HepG2 (cell line): ENCODE results near the gene PPP1CB. TPM values are rescaled to one million over a fixed set of nuclear protein-coding genes. Genes with fewer than 3 reads are reported as not detected.

ENCODE experiments used
- AHR ChIP-seq: IDR thresholded peaks from 2 replicates; pipeline ENCODE4 v1.6.1; 2018; ENCODE audit warnings: missing genetic modification reagents, missing compliant biosample characterization
- ARNT ChIP-seq: fragments of 450-650 bp; IDR thresholded peaks from 2 replicates; pipeline ENCODE4 v1.6.1; 2017
- ASH2L ChIP-seq: fragments of 300-600, 200-600 bp; sonication (generic); IDR thresholded peaks from 2 replicates; pipeline ENCODE4 v1.7.0; 2017; ENCODE audit warnings: low read depth, mild to moderate bottlenecking, moderate library complexity, mixed read lengths, low read length; ENCODE audit not compliant: insufficient read length
- HOXA5 ChIP-seq: sonication (generic); formaldehyde crosslinking; IDR thresholded peaks from 2 replicates; pipeline ENCODE4 v1.4.0; 2020; ENCODE audit warnings: missing genetic modification reagents
- NCOA2 ChIP-seq: sonication (generic); formaldehyde crosslinking; IDR thresholded peaks from 2 replicates; pipeline ENCODE4 v1.8.0; 2022; ENCODE audit warnings: inconsistent platforms
- NR2F1 ChIP-seq, 2 experiments: fragments of 450-650 bp in 1 of 2; formaldehyde crosslinking in 1 of 2; IDR thresholded peaks; 2 replicates each; pipeline versions ENCODE4 v1.5.0 to v1.6.1; 2016 to 2020; ENCODE audit warnings: mild to moderate bottlenecking in 1 of 2, missing compliant biosample characterization in 1 of 2, missing genetic modification reagents in 1 of 2, moderate library complexity in 1 of 2
- PHB2 ChIP-seq: fragments of 450-650 bp; IDR thresholded peaks from 2 replicates; pipeline ENCODE4 v1.6.1; 2018; ENCODE audit not compliant: partially characterized antibody
- SETDB1 ChIP-seq: sonication (generic); formaldehyde crosslinking; IDR thresholded peaks from 2 replicates; pipeline ENCODE4 v1.5.1; 2020; ENCODE audit warnings: missing genetic modification reagents, mild to moderate bottlenecking, borderline replicate concordance
- TCF7L2 ChIP-seq: IDR thresholded peaks from 2 replicates; pipeline ENCODE4 v1.6.1; 2011; ENCODE audit warnings: mild to moderate bottlenecking, low read depth, low read length, moderate library complexity
- ZKSCAN5 ChIP-seq: sonication (generic); formaldehyde crosslinking; IDR thresholded peaks from 2 replicates; pipeline ENCODE4 v1.5.1; 2020; ENCODE audit warnings: mild to moderate bottlenecking, missing genetic modification reagents
- ZNF251 ChIP-seq: sonication (generic); formaldehyde crosslinking; IDR thresholded peaks from 2 replicates; pipeline ENCODE4 v1.9.0; 2021; ENCODE audit warnings: mild to moderate bottlenecking, missing genetic modification reagents
- ZNF331 ChIP-seq: sonication (generic); formaldehyde crosslinking; IDR thresholded peaks from 2 replicates; pipeline ENCODE4 v1.4.0; 2020; ENCODE audit warnings: missing genetic modification reagents
- ZNF619 ChIP-seq: sonication (generic); formaldehyde crosslinking; IDR thresholded peaks from 2 replicates; pipeline ENCODE4 v1.4.0; 2020; ENCODE audit warnings: mild to moderate bottlenecking, missing genetic modification reagents
- ZNF776 ChIP-seq: sonication (generic); formaldehyde crosslinking; IDR thresholded peaks from 2 replicates; pipeline ENCODE4 v1.4.0; 2020; ENCODE audit warnings: mild to moderate bottlenecking, missing genetic modification reagents
- ZSCAN31 ChIP-seq: sonication (generic); formaldehyde crosslinking; IDR thresholded peaks from 2 replicates; pipeline ENCODE4 v1.5.0; 2020; ENCODE audit warnings: low read depth, mild to moderate bottlenecking, missing genetic modification reagents
- polyA plus RNA-seq, 8 experiments: library from polyadenylated mRNA; depleted of rRNA in 3 of 8; stranded (reverse) in 7 of 8; unstranded in 1 of 8; fragments of >200 nt; fragmentation: Illumina TruSeq in 4 of 8; extraction: Trizol in 4 of 8; gene quantifications; 2 replicates each; pipeline versions ENCODE4 v1.2.1 to v1.2.3, GENCODE V29; 2011 to 2016; ENCODE audit warnings: low read depth in 4 of 8, missing spikeins in 1 of 8, mixed read lengths in 1 of 8; ENCODE audit not compliant: insufficient read depth in 1 of 8
- total RNA-seq, 5 experiments: library from RNA; depleted of rRNA; stranded (reverse); fragments of >200 nt; fragmentation: Illumina TruSeq; extraction: Trizol; gene quantifications; 2 replicates each; pipeline ENCODE4 v1.2.3, GENCODE V29; 2016; ENCODE audit warnings: low read depth in 1 of 5
- TF ChIP-seq, protein P1 (sequence below): sonication (generic); formaldehyde crosslinking; IDR thresholded peaks from 2 replicates; pipeline ENCODE4 v1.8.0; 2022; ENCODE audit warnings: missing genetic modification reagents, low read depth, mild to moderate bottlenecking, borderline replicate concordance
- TF ChIP-seq, protein P2 (sequence below): sonication (generic); formaldehyde crosslinking; IDR thresholded peaks from 2 replicates; pipeline ENCODE4 v1.8.1; 2022; ENCODE audit warnings: mild to moderate bottlenecking, missing genetic modification reagents
- TF ChIP-seq, protein P3 (sequence below): fragments of 450-650 bp; IDR thresholded peaks from 2 replicates; pipeline ENCODE4 v1.6.1; 2017; ENCODE audit warnings: mild to moderate bottlenecking
- TF ChIP-seq, protein P4 (sequence below): sonication (generic); formaldehyde crosslinking; IDR thresholded peaks from 2 replicates; pipeline ENCODE4 v1.5.0; 2020; ENCODE audit warnings: missing genetic modification reagents, mild to moderate bottlenecking, borderline replicate concordance
- TF ChIP-seq, protein P5 (sequence below): sonication (generic); formaldehyde crosslinking; IDR thresholded peaks from 2 replicates; pipeline ENCODE4 v1.5.0; 2020; ENCODE audit warnings: mild to moderate bottlenecking, missing genetic modification reagents
- TF ChIP-seq, protein P6 (sequence below): sonication (generic); formaldehyde crosslinking; IDR thresholded peaks from 2 replicates; pipeline ENCODE4 v1.4.0; 2020; ENCODE audit warnings: missing genetic modification reagents, borderline replicate concordance

Gene PPP1CB
- total and polyA plus RNA-seq, 2 of the 13 experiments (the other 11 are each of a cell fraction or from before 2014, with no cell fraction given), result 46.9 to 109 TPM

DNA sequence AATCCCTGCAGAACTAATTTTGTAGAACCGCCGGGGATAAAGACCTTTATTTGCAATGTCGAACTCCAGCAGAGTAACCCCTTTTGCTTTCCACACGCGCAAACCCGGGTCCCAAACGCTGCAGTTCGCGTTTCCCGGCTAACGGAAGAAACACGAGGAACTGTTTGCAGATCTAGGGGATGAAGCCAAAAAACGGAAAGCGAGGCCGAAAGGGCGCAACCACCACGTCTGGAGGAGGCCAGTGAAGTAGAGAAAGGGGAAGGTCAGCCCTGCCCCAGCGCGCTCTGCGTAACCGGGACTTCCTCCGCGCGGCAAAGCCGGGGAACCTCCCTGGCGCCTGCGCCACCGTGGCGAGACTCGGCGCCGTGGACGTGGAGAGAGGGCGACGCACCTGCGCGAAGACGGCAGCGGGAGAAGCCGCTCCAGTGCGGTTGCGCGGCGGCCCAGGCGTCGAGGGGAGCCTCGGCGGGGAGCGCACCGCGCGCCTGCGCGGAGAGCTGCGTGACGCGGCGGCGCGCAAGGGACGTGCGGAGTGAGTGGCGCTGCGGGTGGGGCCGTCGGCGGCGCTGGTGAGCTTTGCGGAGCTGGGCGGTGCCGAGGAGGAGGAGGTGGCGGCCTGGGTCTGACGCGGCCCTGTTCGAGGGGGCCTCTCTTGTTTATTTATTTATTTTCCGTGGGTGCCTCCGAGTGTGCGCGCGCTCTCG lies at the start of gene PPP1CB (continued):
- TF ChIP-seq, protein P1, sequence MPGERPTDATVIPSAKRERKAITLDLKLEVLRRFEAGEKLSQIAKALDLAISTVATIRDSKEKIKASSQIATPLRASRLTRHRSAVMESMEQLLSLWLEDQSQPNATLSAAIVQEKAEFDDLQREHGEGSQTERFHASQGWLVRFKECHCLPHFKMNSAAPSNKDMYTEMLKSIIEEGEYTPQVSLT, result peak; percentile 85; the same call in 1 of the 2 replicates
- TF ChIP-seq, protein P2, sequence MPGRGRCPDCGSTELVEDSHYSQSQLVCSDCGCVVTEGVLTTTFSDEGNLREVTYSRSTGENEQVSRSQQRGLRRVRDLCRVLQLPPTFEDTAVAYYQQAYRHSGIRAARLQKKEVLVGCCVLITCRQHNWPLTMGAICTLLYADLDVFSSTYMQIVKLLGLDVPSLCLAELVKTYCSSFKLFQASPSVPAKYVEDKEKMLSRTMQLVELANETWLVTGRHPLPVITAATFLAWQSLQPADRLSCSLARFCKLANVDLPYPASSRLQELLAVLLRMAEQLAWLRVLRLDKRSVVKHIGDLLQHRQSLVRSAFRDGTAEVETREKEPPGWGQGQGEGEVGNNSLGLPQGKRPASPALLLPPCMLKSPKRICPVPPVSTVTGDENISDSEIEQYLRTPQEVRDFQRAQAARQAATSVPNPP, result no peak; the same call in 1 of the 2 replicates
- TF ChIP-seq ASH2L (no peak), ZNF331 (peak; percentile 90), PHB2 (no peak), NCOA2 (CRISPR knock-in tag) (peak; percentile 19; the same call in 1 of the 2 replicates), HOXA5 (0 out of 2 replicates have a peak, but pooled peaks have one; percentile 82), ZSCAN31 (peak; percentile 75; the same call in 1 of the 2 replicates), SETDB1 (CRISPR knock-in tag) (no peak), ZNF251 (CRISPR knock-in tag) (no peak), ZNF619 (CRISPR knock-in tag) (peak; percentile 64; the same call in 1 of the 2 replicates), ARNT (no peak), NR2F1 (CRISPR knock-in tag; IDR thresholded peaks at IDR 0.05) (peak in 1 of 2 experiments; percentile 6; a peak in 1 of 4 replicates), AHR (CRISPR knock-in tag) (peak; percentile 95; the same call in 1 of the 2 replicates), ZKSCAN5 (CRISPR knock-in tag) (no peak), ZNF776 (peak; percentile 78; the same call in 1 of the 2 replicates), TCF7L2 (no peak)
- TF ChIP-seq, protein P3, sequence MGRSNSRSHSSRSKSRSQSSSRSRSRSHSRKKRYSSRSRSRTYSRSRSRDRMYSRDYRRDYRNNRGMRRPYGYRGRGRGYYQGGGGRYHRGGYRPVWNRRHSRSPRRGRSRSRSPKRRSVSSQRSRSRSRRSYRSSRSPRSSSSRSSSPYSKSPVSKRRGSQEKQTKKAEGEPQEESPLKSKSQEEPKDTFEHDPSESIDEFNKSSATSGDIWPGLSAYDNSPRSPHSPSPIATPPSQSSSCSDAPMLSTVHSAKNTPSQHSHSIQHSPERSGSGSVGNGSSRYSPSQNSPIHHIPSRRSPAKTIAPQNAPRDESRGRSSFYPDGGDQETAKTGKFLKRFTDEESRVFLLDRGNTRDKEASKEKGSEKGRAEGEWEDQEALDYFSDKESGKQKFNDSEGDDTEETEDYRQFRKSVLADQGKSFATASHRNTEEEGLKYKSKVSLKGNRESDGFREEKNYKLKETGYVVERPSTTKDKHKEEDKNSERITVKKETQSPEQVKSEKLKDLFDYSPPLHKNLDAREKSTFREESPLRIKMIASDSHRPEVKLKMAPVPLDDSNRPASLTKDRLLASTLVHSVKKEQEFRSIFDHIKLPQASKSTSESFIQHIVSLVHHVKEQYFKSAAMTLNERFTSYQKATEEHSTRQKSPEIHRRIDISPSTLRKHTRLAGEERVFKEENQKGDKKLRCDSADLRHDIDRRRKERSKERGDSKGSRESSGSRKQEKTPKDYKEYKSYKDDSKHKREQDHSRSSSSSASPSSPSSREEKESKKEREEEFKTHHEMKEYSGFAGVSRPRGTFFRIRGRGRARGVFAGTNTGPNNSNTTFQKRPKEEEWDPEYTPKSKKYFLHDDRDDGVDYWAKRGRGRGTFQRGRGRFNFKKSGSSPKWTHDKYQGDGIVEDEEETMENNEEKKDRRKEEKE, result no peak
- TF ChIP-seq, protein P4, sequence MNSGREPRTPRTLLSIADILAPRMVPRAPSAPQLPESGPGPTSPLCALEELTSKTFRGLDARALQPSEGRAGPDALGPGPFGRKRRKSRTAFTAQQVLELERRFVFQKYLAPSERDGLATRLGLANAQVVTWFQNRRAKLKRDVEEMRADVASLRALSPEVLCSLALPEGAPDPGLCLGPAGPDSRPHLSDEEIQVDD, result peak; percentile 90
- TF ChIP-seq, protein P5, sequence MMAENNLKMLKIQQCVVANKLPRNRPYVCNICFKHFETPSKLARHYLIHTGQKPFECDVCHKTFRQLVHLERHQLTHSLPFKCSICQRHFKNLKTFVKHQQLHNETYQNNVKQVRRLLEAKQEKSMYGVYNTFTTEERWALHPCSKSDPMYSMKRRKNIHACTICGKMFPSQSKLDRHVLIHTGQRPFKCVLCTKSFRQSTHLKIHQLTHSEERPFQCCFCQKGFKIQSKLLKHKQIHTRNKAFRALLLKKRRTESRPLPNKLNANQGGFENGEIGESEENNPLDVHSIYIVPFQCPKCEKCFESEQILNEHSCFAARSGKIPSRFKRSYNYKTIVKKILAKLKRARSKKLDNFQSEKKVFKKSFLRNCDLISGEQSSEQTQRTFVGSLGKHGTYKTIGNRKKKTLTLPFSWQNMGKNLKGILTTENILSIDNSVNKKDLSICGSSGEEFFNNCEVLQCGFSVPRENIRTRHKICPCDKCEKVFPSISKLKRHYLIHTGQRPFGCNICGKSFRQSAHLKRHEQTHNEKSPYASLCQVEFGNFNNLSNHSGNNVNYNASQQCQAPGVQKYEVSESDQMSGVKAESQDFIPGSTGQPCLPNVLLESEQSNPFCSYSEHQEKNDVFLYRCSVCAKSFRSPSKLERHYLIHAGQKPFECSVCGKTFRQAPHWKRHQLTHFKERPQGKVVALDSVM (CRISPR knock-in tag), result peak; percentile 61
- TF ChIP-seq, protein P6, sequence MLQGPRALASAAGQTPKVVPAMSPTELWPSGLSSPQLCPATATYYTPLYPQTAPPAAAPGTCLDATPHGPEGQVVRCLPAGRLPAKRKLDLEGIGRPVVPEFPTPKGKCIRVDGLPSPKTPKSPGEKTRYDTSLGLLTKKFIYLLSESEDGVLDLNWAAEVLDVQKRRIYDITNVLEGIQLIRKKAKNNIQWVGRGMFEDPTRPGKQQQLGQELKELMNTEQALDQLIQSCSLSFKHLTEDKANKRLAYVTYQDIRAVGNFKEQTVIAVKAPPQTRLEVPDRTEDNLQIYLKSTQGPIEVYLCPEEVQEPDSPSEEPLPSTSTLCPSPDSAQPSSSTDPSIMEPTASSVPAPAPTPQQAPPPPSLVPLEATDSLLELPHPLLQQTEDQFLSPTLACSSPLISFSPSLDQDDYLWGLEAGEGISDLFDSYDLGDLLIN (CRISPR knock-in tag), result peak; percentile 29; the same call in 1 of the 2 replicates
